Neural progenitor cell (in vitro differentiated cells): ENCODE measurements around the gene PYDC1.

ENCODE experiments used
- CTCF ChIP-seq: fragments of 200-600 bp; sonication (generic); IDR thresholded peaks from 2 replicates; pipeline ENCODE4 v1.5.1; 2017; ENCODE audit warnings: antibody characterized with exemption, mild to moderate bottlenecking
- EZH2phosphoT487 ChIP-seq: fragments of 200-600 bp; sonication (generic); IDR thresholded peaks from 2 replicates; pipeline ENCODE4 v1.6.1; 2017; ENCODE audit warnings: antibody characterized with exemption

GRCh38 chr16:31192856-31193642, 23.9 kb downstream of the PYDC1 start:
- TF ChIP-seq EZH2phosphoT487, result no peak
- no peak for TF ChIP-seq CTCF
